Measurements from ENCODE around the gene EPYC.

The EPYC gene

DNA sequence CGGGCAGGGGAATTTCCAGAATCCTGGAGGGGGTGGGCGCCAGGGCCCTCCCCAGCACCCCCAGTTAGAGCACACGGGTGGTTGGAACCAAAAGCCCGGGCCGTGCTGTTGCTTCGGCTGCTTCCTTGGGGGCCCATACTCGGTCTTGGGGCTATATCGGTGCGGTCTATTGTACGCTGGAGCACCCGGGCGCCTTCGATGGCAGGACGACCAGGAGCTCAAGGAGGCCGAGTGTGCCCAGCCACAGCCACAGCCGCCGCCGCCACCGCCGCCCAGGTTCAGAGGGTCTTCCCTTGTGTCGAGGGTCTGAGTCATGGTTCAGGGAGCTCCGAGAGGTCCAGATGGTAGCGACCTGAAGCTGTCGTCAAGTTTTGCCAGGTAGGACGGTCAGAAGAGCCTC is 50.3 kb downstream of the EPYC start:
- no peak for DNase-seq

DNA sequence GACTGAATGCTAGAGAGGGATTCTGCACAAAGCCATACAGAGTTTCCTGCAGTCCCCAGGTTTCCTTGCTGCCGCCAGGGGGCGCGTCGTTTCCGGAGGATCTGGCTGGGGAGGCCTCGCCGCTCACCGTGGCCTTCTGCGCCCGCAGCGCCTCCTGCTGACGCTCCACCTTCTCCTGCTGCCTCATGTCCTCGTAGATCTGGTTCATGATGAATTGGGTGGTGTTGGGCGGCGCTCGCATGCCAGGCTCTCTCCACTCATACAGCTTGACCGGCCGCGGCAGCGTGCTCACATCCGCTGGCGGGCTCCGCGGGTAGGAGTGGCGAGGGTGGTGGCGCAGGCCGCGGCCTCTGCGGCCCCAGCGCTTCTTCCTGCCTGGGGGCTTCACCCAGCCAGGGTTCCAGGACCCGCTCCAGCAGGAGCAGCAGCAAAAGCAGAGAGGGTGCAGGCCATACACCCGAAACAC is 50.8 kb downstream of the EPYC start:
- no peak for DNase-seq

DNA sequence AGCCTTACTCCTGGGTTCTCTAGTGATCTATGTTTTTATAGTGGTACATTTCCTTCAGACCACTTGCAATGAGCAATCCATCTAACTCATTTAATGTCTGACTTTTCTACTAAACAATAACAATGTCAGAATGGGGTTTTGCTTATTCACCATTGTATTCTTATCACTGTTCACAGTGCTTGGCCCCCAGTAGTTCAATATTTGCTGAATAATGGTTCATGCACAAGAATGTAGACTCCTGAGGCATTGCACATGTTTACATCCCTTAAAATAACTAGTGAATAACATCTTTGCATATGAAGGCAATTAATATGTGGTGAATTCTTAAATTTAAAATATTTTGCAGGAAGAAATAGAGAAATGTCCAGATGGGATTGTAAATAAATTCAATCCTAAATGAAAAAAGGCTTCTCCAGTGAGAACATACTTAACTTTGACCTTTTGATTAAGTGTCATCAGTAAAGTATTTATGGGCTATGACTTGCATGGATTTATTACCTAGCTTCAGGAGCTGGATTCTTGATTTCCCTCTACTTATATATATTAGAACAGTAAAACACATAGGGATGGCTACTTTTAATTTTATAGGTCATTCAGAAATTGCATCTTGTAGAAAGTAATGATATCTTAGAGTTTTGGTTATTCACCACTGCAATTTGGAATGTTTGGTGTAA is 53.2 kb downstream of the EPYC start:
- DNase-seq, result no peak

DNA sequence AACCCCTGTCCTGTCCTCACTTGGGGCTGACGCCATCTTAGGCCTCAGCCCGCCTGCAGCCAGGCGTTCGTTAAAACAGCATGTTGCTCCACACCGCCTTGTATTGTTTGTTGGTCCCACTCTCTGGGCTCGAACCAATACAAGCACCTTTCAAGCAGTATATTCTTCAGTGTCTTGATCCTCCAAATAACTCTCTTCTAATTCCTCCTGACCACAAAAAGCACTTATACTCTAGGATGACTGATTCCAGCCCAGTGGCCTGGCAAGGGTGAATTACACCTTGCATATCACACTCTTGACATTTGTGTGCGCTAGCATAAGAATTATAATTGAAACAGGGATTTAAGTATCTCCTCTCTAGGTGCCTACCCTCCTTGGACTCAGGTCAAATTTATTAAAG is 56.9 kb downstream of the EPYC start:
- DNase-seq, result no peak

DNA sequence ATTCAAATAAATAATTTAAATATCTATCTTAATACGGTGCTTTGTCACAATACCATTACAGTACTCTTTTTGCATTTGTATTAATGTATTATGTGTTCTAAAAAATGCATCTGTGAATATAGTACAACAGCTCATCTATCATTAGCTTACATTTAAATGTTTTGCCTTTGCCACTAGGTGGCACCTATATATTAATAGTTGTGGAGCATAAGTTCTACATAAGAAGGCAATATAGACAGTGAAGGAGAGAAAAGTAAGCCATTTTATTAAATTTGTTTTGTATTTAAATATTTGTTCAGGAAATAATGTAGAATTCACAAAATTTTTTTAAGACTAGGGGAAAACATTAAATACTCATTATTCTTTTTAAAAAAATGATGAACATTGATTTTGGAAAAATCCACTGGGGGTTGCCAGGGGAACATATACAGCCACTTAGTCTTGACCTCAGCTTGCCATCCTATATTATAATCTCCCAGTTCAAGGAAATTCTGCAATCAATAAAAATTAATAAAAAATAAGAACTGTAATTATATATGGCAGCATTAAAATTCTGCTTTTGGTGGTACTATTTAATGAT is 59.6 kb downstream of the EPYC start:
- no peak for DNase-seq

- DNase-seq, result no peak
Measured at GRCh38 chr12:90943255-90943654, 61.5 kb downstream of the EPYC start.

DNA sequence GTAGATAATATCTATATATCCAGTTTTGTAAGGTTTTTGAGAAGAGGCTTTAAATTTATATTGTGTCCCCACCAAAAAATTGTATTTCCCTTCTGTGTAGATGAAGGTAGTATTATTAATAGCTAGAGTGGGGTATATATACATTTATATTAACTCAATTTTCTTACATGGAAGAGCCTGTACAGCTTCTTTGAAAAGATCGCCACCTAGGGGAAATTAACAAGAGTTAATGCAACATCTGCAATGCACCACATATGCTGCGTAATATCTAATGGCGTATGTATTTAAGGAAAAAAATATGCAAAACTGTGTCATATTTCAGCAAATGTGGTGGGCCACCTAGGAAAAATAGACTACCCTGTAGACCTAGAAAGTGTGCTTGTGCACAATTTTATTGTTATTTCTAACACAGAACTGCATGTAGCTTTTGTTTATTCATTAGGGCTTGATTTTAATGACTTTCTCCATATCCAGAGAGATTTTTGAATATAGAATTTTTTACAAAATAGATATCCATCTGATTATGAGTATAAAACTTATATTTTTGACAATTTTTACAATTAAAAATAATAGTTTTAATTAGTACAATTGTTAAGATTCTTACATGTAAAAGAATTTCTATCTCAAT is 63.8 kb downstream of the EPYC start:
- DNase-seq, result no peak

DNA sequence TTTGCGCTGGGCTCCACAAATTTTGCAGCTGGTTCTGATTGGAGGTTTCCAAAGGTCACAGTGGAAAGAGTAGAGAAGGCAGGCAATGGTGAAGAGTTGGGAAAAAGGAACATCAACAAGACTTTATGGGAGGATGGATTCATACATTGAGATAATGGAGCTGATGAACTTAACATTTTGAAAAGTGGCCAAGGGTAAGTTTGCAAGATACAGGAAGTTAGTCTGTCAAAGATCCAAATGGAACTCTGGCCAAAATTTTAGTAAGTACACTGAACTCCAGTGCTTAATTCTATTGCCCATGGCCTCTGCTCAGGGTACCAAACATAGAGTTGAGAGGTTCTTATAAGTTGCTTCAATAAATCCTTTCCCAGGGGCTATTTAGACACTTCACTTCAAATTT is 65.4 kb downstream of the EPYC start:
- DNase-seq, result no peak

DNA sequence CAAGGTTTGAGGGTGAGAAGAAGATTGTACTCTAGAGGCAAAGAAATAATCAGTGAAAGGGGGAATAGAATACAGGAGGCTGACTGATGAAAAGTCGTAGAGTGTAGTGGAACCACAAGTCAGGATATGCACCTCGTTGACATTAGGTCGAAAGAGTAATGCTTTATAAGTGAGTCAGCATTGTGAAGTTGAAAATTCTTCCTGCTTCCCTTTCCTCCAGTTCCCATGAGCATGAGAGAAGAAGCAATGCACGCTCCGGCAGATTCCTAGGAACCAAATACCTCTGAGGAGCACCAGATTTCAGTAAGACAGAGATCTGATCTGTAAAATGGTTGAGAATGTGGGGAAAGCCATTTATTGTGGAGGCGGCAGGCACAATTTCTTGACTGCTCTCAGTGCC is 66.3 kb downstream of the EPYC start:
- no peak for DNase-seq

GRCh38 chr12:90937651-90938050 is 67.1 kb downstream of the EPYC start:
- no peak for DNase-seq

- no peak for DNase-seq
Measured at GRCh38 chr12:90936230-90937005, 68.4 kb downstream of the EPYC start.

DNA sequence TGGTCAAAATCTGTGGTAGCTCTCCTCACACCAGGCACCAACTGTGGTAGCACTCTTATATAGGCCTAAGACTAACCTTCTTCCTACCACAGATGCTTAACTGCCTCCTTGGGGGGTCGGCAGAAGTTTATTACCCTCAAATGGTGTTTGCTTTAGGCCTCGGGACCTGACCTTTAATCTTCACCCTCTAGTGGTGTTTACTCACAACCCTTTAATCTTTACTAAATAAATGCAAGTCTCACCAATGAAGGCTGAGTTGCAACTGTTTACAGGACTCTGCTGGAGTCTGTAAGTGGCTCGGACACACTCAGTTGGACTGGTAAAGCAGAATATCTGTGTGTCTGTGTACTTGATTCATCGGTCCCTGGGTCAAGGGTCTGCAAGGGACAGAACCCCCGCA is 79.2 kb downstream of the EPYC start:
- DNase-seq, result no peak

DNA sequence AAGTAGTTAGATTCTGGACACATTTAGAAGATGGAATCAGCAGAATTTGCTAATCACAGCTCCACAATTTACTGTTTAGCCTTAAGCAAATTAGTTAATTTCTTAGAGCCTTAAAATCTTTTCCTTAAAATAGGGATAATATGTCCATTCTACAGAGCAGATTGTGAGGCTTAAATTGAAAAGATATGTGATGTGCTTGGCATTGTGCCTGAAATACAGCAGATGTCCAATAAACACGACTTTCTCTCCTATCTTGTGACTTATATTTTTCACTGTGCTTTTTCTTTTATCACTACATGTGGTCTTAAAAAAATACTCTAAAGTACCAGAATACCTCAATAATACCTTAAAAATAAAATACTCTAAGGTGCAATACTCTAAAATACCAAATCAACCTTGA is 80.4 kb downstream of the EPYC start:
- no peak for DNase-seq

- no peak for DNase-seq
Measured at GRCh38 chr12:90922145-90922627, 82.6 kb downstream of the EPYC start.

GRCh38 chr12:90921536-90921935 is 83.2 kb downstream of the EPYC start:
- DNase-seq, result no peak

DNA sequence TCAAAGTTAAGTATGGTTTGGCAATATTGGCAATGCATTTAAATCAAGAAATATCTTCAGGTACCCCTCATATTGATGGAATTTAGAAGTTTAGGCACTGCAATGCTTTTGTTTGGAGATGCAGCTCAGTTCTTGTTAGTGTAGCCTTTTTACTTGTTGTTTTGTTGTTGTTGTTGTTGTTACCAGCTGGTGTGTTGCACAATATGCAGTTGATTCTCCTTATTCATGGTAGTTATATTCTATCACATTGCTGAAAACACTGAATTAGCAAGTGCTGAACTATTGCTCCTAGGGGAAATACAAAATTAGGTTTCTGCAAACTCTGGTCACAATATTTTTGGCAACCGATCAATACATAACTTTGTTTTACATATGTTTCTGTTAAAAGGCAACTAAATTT is 84.5 kb downstream of the EPYC start:
- no peak for DNase-seq

DNA sequence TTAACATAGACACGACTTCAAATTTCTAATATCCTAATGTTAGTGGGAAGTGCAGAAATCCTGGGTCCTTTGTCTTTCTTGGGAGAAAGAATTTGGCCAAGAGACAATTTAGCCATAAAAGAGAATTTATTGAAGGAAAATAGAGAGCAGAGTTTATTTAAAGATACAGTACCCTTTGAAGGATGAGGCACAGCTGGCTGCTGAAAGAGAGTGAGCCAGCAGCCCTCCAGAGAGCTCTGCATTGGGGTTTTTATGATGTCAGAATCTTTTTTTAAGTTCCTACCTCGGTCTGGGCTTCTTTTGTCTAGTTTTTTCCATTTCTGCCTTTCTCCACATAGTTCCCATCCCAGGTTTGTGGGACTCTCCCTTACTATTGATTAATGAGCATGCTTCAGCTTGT is 87.3 kb downstream of the EPYC start:
- no peak for DNase-seq

DNA sequence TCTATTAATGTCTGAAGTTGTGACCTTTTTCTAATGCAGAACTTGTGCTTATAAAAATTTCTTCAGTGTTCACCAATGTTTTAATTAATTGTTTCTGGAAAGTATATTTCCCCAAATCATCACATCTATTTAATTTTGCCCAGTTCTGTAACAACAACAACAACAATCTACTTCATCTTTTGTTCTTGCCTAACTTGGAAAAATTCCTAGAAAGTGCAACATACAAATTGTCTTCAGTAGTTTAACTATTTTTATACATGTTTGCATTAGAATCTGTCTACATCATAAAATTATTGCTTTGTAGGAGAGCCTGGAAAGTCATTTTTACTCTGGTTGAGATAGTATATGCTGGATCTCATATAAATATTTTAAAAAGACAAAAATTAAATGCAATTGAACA is 88.3 kb downstream of the EPYC start:
- no peak for DNase-seq

GRCh38 chr12:90915353-90915752 is 89.4 kb downstream of the EPYC start:
- no peak for DNase-seq

Data from C1 segment of cervical spinal cord (tissue), 14 donors.